Stimulated activated CD4-positive, alpha-beta T cell treated with anti-CD3 and anti-CD28 coated beads, Interleukin-15, amount 100 ng/mL, for 48 hours (primary cell): ENCODE results near the gene MNDA.
"Not testable (repeated sequence)": the region's sequence is repeated elsewhere in the genome, so short reads cannot be mapped to it uniquely, and the experiment has no call there.

ENCODE experiments used
- DNase-seq, 2 donors: peaks; one replicate each; pipeline ENCODE4 v3.0.0-alpha.2; 2020; ENCODE audit warnings: low read depth in 2 of 2

Gene MNDA

DNA sequence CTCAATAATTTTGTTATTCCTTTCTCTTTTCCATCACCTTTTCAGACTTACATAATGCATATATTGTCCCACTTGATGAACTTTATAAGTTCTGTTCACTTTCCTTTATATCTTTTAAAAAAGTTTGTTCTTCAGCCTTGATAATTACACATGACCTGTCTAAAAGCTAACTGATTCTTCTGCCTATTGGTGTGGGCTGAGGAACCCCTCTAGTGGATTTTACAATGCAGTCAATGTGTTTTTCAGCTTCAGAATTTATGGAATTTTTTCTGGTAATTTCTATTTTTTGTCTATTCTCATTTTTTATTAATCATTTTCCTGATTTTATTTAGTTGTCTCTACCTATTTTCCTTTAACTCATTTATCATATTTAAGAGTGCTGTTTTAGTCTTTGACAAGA is 7.5 kb downstream of the MNDA start:
- DNase-seq: no peak

DNA sequence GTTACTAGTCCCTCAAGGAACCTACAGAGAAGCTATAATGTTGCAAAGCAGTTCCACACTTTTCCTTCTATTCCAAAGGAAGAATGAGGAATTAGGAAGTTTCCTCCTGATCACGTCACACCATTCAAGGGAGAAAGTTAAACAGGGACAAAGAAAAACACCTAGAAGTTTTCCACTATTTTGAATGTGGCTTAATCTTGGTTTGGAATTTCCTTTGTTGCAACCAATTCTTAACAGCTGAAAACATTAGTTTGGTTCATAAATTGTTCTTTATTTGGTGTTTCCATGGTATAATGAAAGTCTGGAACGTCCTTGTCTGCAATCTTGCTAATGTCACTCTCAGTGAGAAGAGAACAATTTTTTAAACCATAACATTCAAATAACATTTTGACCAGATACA is 8.4 kb downstream of the MNDA start:
- DNase-seq: no peak

DNA sequence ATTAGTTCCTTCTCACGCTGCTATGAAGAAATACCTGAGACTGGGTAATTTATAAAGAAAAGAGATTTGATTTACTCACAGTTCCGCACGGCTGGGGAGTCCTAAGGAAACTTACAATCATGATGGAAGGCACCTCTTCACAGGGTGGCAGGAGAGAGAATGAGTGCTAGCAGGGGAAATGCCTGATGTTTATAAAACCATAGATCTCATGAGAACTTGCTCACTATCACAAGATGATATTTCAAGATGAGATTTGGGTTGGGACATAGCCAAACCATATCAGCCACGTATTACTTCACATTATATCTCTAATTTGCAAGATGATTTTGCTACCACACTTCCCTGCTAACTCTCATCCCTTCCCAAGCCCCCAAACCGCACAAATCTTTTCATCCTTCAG is 9.1 kb downstream of the MNDA start:
- DNase-seq: no peak

DNA sequence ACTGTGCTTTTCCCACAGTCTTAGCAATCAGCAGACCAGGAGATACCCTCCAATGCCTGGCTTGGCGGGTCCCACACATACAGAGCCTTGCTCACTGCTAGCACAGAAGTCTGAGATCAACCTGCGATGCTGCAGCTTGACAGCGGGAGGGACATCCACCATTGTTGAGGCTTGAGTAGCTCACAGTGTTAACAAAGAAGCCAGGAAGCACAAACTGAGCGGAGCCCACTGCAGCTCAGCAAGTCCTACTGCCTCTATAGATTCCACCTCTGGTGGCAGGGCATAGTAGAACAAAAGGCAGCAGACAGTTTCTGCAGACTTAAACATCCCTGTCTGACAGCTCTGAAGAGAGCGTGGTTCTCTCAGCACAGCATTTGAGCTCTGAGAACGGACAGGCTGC is 33.4 kb downstream of the MNDA start:
- no peak for DNase-seq

DNA sequence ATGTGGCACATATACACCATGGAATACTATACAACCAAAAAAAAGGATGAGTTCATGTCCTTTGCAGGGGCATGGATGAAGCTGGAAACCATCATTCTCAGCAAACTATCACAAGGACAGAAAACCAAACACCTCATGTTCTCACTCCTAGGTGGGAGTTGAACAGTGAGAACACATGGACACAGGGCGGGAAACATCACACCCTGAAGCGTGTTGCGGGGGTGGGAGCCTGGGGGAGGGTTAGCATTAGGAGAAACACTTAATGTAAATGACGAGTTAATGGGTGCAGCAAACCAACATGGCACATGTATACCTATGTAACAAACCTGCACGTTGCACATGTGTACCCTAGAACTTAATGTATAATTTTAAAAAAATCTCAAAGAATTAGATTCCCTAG is 39.3 kb downstream of the MNDA start:
- DNase-seq: not testable (repeated sequence)

DNA sequence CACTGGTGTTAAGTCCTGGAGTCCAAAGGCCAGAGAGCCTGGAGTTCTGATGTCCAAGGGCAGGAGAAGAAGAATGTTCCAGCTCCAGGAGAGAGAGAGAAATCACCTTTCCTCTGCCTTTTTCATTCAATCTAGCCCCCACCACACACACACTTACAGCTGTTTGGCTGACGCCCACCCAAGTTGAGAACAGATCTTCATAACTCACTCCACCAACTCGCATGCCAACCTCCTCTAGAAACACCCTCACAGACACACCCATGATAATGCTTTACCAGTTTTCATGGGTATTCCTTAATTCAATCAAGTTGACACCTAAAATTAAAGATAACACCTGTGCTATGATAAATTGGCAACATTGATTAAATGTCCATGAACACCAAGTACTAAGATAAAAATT is 42.0 kb downstream of the MNDA start:
- DNase-seq: no peak

DNA sequence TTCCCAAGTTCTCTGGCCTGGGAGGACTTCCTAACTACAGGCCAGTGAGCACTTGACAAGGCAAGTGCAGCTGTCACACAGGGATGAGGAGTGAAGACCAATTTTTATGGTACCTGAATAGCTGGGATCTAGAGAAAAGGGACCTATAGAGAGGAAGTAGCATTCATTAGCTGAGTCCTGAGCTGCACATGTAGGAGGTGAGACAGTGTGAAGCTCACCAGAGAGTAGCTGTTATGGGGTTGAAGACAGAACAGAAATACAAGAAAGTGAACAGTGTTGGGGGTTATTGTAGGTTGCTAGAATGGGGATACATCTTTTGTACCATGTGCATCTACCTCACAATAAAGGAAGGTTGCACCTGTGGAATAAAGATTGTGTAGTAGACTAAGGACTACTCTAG is 62.5 kb downstream of the MNDA start:
- no peak for DNase-seq

DNA sequence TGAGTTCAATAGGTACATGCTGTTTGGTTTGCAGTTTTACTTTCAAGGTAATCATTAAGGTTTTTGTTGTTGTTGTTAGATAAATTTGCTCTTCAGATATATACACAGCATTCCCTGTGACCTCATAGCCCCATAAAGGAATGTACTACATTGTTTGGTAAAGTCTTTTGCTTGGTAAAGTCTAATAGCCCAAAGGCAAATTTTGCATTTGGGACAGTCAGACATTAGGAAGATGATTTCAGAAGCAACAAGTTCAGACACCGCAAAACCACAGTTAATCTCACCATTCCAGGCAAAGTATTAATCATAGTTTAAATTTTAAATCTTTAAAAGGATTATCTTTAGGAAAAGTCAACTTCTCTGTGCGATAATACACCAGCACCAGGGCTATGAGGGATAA is 67.6 kb downstream of the MNDA start:
- no peak for DNase-seq
